RWPE1 (cell line): Measurements from ENCODE around the gene SH3GL1.
"Not testable (repeated sequence)": the region's sequence is repeated elsewhere in the genome, so short reads cannot be mapped to it uniquely, and the experiment has no call there.

Experiments
- CTCF ChIA-PET: fragments of 350-600 bp; sonication (Branson Sonifier 250); formaldehyde crosslinking; extraction: SDS; loops from one replicate; lab custom pipeline; 2021; lab: Yijun Ruan, JAX
- POLR2A ChIA-PET: fragments of 400-600 bp; formaldehyde crosslinking; extraction: SDS; loops from one replicate; lab custom pipeline; 2020; ENCODE audit warnings: antibody characterized with exemption; ENCODE audit not compliant: low non-redundant PET; lab: Yijun Ruan, JAX
- DNase-seq: peaks from one replicate; pipeline ENCODE4 v3.0.0; 2012; ENCODE audit warnings: low spot score
- H3K27ac ChIP-seq: fragments of 450-650 bp; 2 replicates; pipeline ENCODE4 v1.5.1; 2017
- CTCF ChIP-seq: fragments of 450-650 bp; conservative IDR thresholded peaks from 2 replicates; pipeline ENCODE4 v1.5.1; 2017; ENCODE audit warnings: low read depth, mild to moderate bottlenecking

The SH3GL1 gene

DNA sequence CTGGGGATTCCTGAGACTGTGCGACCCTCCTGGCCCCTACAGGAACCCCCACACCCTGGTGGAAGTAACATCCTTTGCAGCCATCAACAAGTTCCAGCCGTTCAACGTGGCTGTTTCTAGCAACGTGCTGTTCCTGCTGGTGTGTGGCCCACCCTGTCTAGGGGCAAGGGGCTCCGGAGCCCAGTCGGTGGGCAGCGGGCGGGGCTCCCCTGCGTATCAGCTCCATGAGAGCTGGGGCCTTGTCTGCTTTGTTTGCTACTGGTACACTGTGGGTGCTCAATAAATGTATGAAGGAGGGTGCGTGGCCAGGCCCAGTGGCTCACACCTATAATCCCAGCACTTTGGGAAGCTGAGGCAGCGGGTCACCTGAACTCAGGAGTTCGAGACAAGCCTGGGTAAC, 46.1 kb downstream of the SH3GL1 start:
- ChIA-PET POLR2A (interaction anchor here (0.6 kb wide), 1 partner anchor 11 kb away, joined by 4 read pairs; the partner anchor contains the start of gene MPND), CTCF (interaction anchor here (0.6 kb wide), 2 partner anchors 43 to 157 kb away, joined by 3 read pairs; no protein-coding TSS in a partner anchor)
- no peak for DNase-seq
- peak overlapping the region; percentile 34 for H3K27ac ChIP-seq
- TF ChIP-seq CTCF = no peak

GRCh38 chr19:4352701-4353121, 47.6 kb downstream of the SH3GL1 start:
- H3K27ac ChIP-seq = peak overlapping the region; percentile 38
- DNase-seq = peak; percentile 36
- peak; percentile 81 for TF ChIP-seq CTCF
- ChIA-PET CTCF (interaction anchor here (0.7 to 2.0 kb wide), 9 partner anchors 8 to 119 kb away, joined by 3 to 10 read pairs (median 6); no protein-coding TSS in a partner anchor), POLR2A (interaction anchor here (0.7 kb wide), 1 partner anchor 55 kb away, joined by 5 read pairs; no protein-coding TSS in a partner anchor)

- DNase-seq = no peak
- CTCF ChIA-PET = interaction anchor here (0.6 kb wide), 1 partner anchor 214 kb away, joined by 6 read pairs; no protein-coding TSS in a partner anchor
- POLR2A ChIA-PET = no interaction called here
- TF ChIP-seq CTCF = no peak
- peak overlapping the region; percentile 38 for H3K27ac ChIP-seq
These were observed 49.6 kb downstream of the SH3GL1 start for GRCh38 chr19:4350726-4351125.

- ChIA-PET POLR2A (no interaction called here), CTCF (no interaction called here)
- DNase-seq = no peak
- no peak overlapping the region; the same call in 1 of the 2 replicates for H3K27ac ChIP-seq
- no peak for TF ChIP-seq CTCF
These were observed 50.2 kb downstream of the SH3GL1 start for GRCh38 chr19:4350111-4350510.

DNA sequence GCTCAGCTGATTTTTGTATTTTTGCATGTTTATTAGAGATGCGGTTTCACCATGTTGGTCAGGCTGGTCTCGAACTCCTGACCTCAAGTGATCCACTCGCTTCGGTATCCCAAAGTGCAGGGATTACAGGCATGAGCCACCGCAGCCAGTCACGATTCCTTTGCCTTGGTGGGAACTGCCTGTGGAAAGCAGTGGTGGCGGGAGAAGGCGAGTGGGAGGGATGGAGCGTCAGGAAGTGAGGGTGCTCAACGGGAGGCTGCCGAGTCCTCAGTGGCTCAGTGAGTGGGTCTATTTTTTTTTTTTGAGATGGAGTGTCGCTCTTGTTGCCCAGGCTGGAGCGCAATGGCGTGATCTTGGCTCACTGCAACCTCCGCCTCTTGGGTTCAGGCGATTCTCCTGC, 51.1 kb downstream of the SH3GL1 start:
- H3K27ac ChIP-seq, DNase-seq, POLR2A ChIA-PET, CTCF ChIA-PET: not testable (repeated sequence)

- TF ChIP-seq CTCF = no peak
- CTCF ChIA-PET = no interaction called here
- no peak for DNase-seq
- POLR2A ChIA-PET = interaction anchor here (0.7 kb wide), 1 partner anchor 53 kb away, joined by 6 read pairs; the partner anchor contains the start of gene SH3GL1
- no peak overlapping the region for H3K27ac ChIP-seq
These were observed 52.8 kb downstream of the SH3GL1 start for GRCh38 chr19:4347521-4347920.

DNA sequence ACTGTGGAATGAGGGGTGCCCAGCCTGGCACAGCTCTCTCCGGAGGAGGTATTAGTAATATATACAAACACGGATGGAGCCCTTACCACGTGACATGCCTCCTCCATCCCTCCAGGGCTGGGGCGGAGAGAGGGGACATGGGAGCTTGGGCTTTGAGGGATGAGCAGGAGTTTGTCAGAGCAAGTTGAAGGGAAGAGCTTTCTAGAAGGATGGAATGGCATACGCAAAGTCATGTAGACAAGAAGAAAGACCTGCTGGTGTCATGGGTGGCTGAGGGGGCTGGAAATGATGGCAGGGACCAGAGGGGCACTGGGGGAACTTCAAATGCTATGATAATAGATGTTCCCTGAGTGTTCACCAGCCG, 54.3 kb downstream of the SH3GL1 start:
- no peak for TF ChIP-seq CTCF
- ChIA-PET CTCF (no interaction called here), POLR2A (no interaction called here)
- DNase-seq = no peak
- 0 out of 2 replicates have a peak overlapping the region, but pooled peaks have one; percentile 9 for H3K27ac ChIP-seq
